Astrocyte (in vitro differentiated cells and primary cell): ENCODE data around the gene CRTC1. TPM values are rescaled to one million over a fixed set of nuclear protein-coding genes. Genes with fewer than 3 reads are reported as not detected.

ENCODE experiments used
- DNase-seq: peaks from one replicate; pipeline ENCODE4 v3.0.0-alpha.2; 2010; ENCODE audit warnings: low read depth
- FAIRE-seq: peaks from 2 replicates; lab custom pipeline; 2011; peaks lifted over from hg19 to GRCh38; lab: Jason Lieb, UNC
- H2AFZ ChIP-seq: 2 replicates; pipeline ENCODE4 v1.6.0; 2012; ENCODE audit warnings: low read depth, low read length, inconsistent platforms
- H3K27ac ChIP-seq: 2 replicates; pipeline ENCODE4 v1.5.1; 2011; ENCODE audit warnings: low read depth, low read length, inconsistent platforms
- H3K27me3 ChIP-seq: 2 replicates; pipeline ENCODE4 v1.6.0; 2011; ENCODE audit warnings: low read length, inconsistent platforms; ENCODE audit not compliant: insufficient read depth
- H3K36me3 ChIP-seq: 2 replicates; pipeline ENCODE4 v1.5.1; 2011; ENCODE audit warnings: low read length, inconsistent platforms; ENCODE audit not compliant: insufficient read depth
- H3K4me1 ChIP-seq: 2 replicates; pipeline ENCODE4 v1.5.1; 2011; ENCODE audit warnings: low read length, inconsistent platforms; ENCODE audit not compliant: insufficient read depth
- H3K4me2 ChIP-seq: 2 replicates; pipeline ENCODE4 v1.6.0; 2012; ENCODE audit warnings: low read length, inconsistent platforms
- H3K4me3 ChIP-seq: 2 replicates; pipeline ENCODE4 v1.5.1; 2011; ENCODE audit warnings: low read depth, mild to moderate bottlenecking, low read length, inconsistent platforms; ENCODE audit not compliant: insufficient read depth
- H3K79me2 ChIP-seq: 2 replicates; pipeline ENCODE4 v1.6.0; 2012; ENCODE audit warnings: mild to moderate bottlenecking, low read length, inconsistent platforms; ENCODE audit not compliant: insufficient read depth
- H3K9ac ChIP-seq: 2 replicates; pipeline ENCODE4 v1.6.0; 2012; ENCODE audit warnings: mild to moderate bottlenecking, low read length, inconsistent platforms
- H3K9me3 ChIP-seq: 2 replicates; pipeline ENCODE4 v1.5.1; 2012; ENCODE audit warnings: low read depth, mild to moderate bottlenecking, low read length, inconsistent platforms; ENCODE audit not compliant: insufficient read depth
- H4K20me1 ChIP-seq: 2 replicates; pipeline ENCODE4 v1.6.0; 2012; ENCODE audit warnings: low read length, inconsistent platforms; ENCODE audit not compliant: insufficient read depth
- H3K27ac Mint-ChIP-seq: one replicate; pipeline ENCODE4 v1.8.0; 2021; ENCODE audit warnings: mild to moderate bottlenecking, mixed read lengths; ENCODE audit not compliant: unreplicated experiment
- H3K27me3 Mint-ChIP-seq: one replicate; pipeline ENCODE4 v1.8.0; 2021; ENCODE audit warnings: low read depth, mixed read lengths; ENCODE audit not compliant: unreplicated experiment
- H3K36me3 Mint-ChIP-seq: one replicate; pipeline ENCODE4 v1.8.0; 2021; ENCODE audit warnings: low read depth, mixed read lengths; ENCODE audit not compliant: unreplicated experiment
- H3K4me1 Mint-ChIP-seq: one replicate; pipeline ENCODE4 v1.8.0; 2021; ENCODE audit warnings: low read depth, mixed read lengths; ENCODE audit not compliant: unreplicated experiment
- H3K4me3 Mint-ChIP-seq: one replicate; pipeline ENCODE4 v1.8.0; 2021; ENCODE audit warnings: mild to moderate bottlenecking, moderate library complexity, mixed read lengths; ENCODE audit not compliant: unreplicated experiment
- H3K9me3 Mint-ChIP-seq: one replicate; pipeline ENCODE4 v1.8.0; 2021; ENCODE audit warnings: mild to moderate bottlenecking, mixed read lengths; ENCODE audit not compliant: unreplicated experiment
- CTCF ChIP-seq: IDR thresholded peaks from 2 replicates; pipeline ENCODE4 v1.5.1; 2011; ENCODE audit warnings: low read depth, mild to moderate bottlenecking, inconsistent platforms, low read length, moderate library complexity; ENCODE audit not compliant: insufficient read depth
- EZH2 ChIP-seq: IDR thresholded peaks from 2 replicates; pipeline ENCODE4 v1.6.1; 2012; ENCODE audit warnings: mild to moderate bottlenecking, low read length, inconsistent platforms; ENCODE audit not compliant: insufficient read depth
- total RNA-seq: library from RNA; stranded (reverse); gene quantifications from 2 replicates; pipeline ENCODE4 v1.2.1, GENCODE V29; 2021

Gene CRTC1
- total RNA-seq, 1 donor from 2014 or later: 8.4 TPM

- Histone ChIP-seq H3K27me3 (no peaks in the 10 kb centered on the region), H3K4me1 (peaks cover 10% of the 10 kb centered on the region), H2AFZ (no peak overlapping the region), H3K4me2 (no peak overlapping the region), H3K4me3 (no peak overlapping the region), H3K9ac (no peak overlapping the region), H3K79me2 (peaks cover 52% of the 10 kb centered on the region), H3K36me3 (no peaks in the 10 kb centered on the region), H4K20me1 (peaks cover 52% of the 10 kb centered on the region), H3K9me3 (no peaks in the 10 kb centered on the region), H3K27ac (no peak overlapping the region)
- Mint-ChIP-seq H3K27me3 (no peaks in the 10 kb centered on the region), H3K4me3 (peak overlapping the region; percentile 28), H3K9me3 (no peaks in the 10 kb centered on the region), H3K36me3 (peaks cover 3% of the 10 kb centered on the region), H3K4me1 (peaks cover 6% of the 10 kb centered on the region), H3K27ac (no peak overlapping the region)
- TF ChIP-seq CTCF (no peak), EZH2 (no peak)
- no peak for DNase-seq
- no peak for FAIRE-seq
Measured at GRCh38 chr19:18685597-18686190, 2.2 kb downstream of the CRTC1 start.

GRCh38 chr19:18687740-18688465 lies 4.4 kb downstream of the CRTC1 start:
- H3K4me3 Mint-ChIP-seq: no peak overlapping the region
- H3K36me3 ChIP-seq: no peaks in the 10 kb centered on the region
- no peaks in the 10 kb centered on the region for H3K27me3 ChIP-seq
- H3K4me2 ChIP-seq: no peak overlapping the region
- DNase-seq (no peak), FAIRE-seq (no peak)
- H3K9ac ChIP-seq: no peak overlapping the region
- peaks cover 7% of the 10 kb centered on the region for H3K4me1 ChIP-seq
- H3K9me3 ChIP-seq: no peaks in the 10 kb centered on the region
- H3K36me3 Mint-ChIP-seq: peaks cover 3% of the 10 kb centered on the region
- TF ChIP-seq EZH2: no peak
- peaks cover 60% of the 10 kb centered on the region for H3K79me2 ChIP-seq
- no peak overlapping the region for H3K27ac Mint-ChIP-seq
- H4K20me1 ChIP-seq: peaks cover 68% of the 10 kb centered on the region
- no peaks in the 10 kb centered on the region for H3K9me3 Mint-ChIP-seq
- H3K4me3 ChIP-seq: no peak overlapping the region
- peaks cover 5% of the 10 kb centered on the region for H3K4me1 Mint-ChIP-seq
- no peak overlapping the region for H2AFZ ChIP-seq
- no peak overlapping the region for H3K27ac ChIP-seq
- H3K27me3 Mint-ChIP-seq: no peaks in the 10 kb centered on the region

- peaks cover 85% of the 10 kb centered on the region for H4K20me1 ChIP-seq
- H3K9ac ChIP-seq: no peak overlapping the region
- DNase-seq (no peak), FAIRE-seq (no peak)
- H3K4me1 ChIP-seq: peaks cover 1% of the 10 kb centered on the region
- no peaks in the 10 kb centered on the region for H3K9me3 Mint-ChIP-seq
- H3K27me3 ChIP-seq: no peaks in the 10 kb centered on the region
- no peaks in the 10 kb centered on the region for H3K4me1 Mint-ChIP-seq
- H3K4me3 Mint-ChIP-seq: no peak overlapping the region
- no peak overlapping the region for H2AFZ ChIP-seq
- no peak overlapping the region for H3K27ac ChIP-seq
- no peaks in the 10 kb centered on the region for H3K36me3 Mint-ChIP-seq
- H3K9me3 ChIP-seq: no peaks in the 10 kb centered on the region
- no peaks in the 10 kb centered on the region for H3K36me3 ChIP-seq
- no peak overlapping the region for H3K27ac Mint-ChIP-seq
- no peak overlapping the region for H3K4me3 ChIP-seq
- TF ChIP-seq EZH2: no peak
- TF ChIP-seq CTCF: no peak
- H3K79me2 ChIP-seq: peaks cover 34% of the 10 kb centered on the region
- peaks cover 3% of the 10 kb centered on the region for H3K27me3 Mint-ChIP-seq
- H3K4me2 ChIP-seq: no peak overlapping the region
Measured at GRCh38 chr19:18696023-18696422, 12.5 kb downstream of the CRTC1 start.
